ENCODE results near the gene FAM89A. TPM values are rescaled to one million over a fixed set of nuclear protein-coding genes. Genes with fewer than 3 reads are reported as not detected.

FAM89A gene
- total RNA-seq, 1 experiment from 2014 or later = 23.6 TPM

DNA sequence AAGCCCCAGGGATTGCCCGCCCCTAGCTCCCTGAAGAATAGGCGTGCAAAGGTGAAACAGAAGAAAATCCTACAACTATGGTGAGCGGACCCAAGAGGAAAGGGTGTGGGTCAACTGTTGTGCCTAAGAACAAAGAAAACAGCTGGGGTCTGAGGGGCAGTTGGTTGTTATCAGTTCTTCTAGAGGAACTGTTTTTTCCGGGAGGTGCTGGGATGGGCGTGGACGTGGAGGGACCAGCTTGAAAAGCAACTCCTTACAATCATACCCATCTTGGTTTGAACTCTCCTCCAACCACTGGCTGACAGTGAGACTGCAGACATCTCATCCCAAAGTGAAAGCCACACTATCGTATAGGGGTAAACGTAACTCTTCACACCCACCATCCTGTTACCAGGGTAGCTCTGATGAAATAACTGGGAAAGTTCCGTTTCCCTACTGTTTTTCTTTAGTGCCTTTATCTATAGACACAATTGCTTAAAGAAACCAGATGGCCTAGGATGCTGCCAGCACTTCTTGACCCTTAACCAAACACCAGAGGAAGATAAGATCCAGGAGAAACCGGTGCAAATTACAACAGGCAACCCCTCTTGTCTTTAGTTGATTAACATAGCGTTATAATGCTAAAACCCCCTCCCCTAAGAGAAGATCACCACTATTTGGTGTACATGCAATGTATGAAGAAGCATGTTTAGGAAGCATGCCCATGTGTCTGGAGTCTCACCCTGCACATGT lies 25.6 kb upstream of the FAM89A start:
- intact Hi-C loops (cut with micrococcal nuclease) = no loop called here
- BruUV-seq (replicated peaks) = no TSS peak
- Histone ChIP-seq H3K4me2 (ENCODE audit: low read length) (no peak overlapping the region), H3K9ac (ENCODE audit: low read length) (no peak overlapping the region), H3K9me2 (ENCODE audit: insufficient read depth) (no peaks in the 10 kb centered on the region), H4K20me1 (ENCODE audit: insufficient read depth) (no peaks in the 10 kb centered on the region), H3K4me1 (ENCODE audit: control insufficient read depth in 1 of 2, insufficient read depth in 2 of 2, low read length in 2 of 2) (peaks cover 0 to 19% of the 10 kb centered on the region in 2 experiments; a peak in 1 of 4 replicates), H3K27me3 (ENCODE audit: insufficient read depth, low read length) (no peaks in the 10 kb centered on the region), H3K9me3 (ENCODE audit: control insufficient read depth in 1 of 2, insufficient read depth in 1 of 2, low read depth in 1 of 2, low read length in 2 of 2) (no peaks in the 10 kb centered on the region), H3K36me3 (ENCODE audit: control insufficient read depth in 1 of 2, insufficient read depth in 2 of 2, low read length in 2 of 2) (no peaks in the 10 kb centered on the region), H3K4me3 (replicated peaks in 1 of 2; ENCODE audit: low read depth in 1 of 2, low read length in 2 of 2) (no peak overlapping the region), H2AFZ (ENCODE audit: low read depth, low read length, poor library complexity, severe bottlenecking) (no peak overlapping the region), H3K79me2 (ENCODE audit: insufficient read depth, low read length) (no peaks in the 10 kb centered on the region), H3K27ac (ENCODE audit: low read depth, low read length) (no peak overlapping the region)
- ATAC-seq = no peak
- TF ChIP-seq ZFX (IDR thresholded peaks at IDR 0.05) = no peak
- no peak for TF ChIP-seq EGR1 (IDR thresholded peaks at IDR 0.05; ENCODE audit: low read depth)
- TF ChIP-seq, protein P1, sequence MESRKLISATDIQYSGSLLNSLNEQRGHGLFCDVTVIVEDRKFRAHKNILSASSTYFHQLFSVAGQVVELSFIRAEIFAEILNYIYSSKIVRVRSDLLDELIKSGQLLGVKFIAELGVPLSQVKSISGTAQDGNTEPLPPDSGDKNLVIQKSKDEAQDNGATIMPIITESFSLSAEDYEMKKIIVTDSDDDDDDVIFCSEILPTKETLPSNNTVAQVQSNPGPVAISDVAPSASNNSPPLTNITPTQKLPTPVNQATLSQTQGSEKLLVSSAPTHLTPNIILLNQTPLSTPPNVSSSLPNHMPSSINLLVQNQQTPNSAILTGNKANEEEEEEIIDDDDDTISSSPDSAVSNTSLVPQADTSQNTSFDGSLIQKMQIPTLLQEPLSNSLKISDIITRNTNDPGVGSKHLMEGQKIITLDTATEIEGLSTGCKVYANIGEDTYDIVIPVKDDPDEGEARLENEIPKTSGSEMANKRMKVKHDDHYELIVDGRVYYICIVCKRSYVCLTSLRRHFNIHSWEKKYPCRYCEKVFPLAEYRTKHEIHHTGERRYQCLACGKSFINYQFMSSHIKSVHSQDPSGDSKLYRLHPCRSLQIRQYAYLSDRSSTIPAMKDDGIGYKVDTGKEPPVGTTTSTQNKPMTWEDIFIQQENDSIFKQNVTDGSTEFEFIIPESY (IDR thresholded peaks at IDR 0.05; ENCODE audit: extremely low read depth, insufficient replicate concordance, low read length) = no peak
- TF ChIP-seq SRF (IDR thresholded peaks at IDR 0.05; ENCODE audit: low read depth) = no peak
- TF ChIP-seq CEBPB (IDR thresholded peaks at IDR 0.05; ENCODE audit: low read depth) = no peak
- TF ChIP-seq SP1 (IDR thresholded peaks at IDR 0.05; ENCODE audit: low read depth) = no peak
- no peak for TF ChIP-seq TCF7L2 (IDR thresholded peaks at IDR 0.05; ENCODE audit: borderline replicate concordance, extremely low read depth, insufficient read depth, insufficient read length)
- TF ChIP-seq, protein P2, sequence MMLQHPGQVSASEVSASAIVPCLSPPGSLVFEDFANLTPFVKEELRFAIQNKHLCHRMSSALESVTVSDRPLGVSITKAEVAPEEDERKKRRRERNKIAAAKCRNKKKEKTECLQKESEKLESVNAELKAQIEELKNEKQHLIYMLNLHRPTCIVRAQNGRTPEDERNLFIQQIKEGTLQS (IDR thresholded peaks at IDR 0.05) = no peak
- no peak for TF ChIP-seq EZH2phosphoT487 (IDR thresholded peaks at IDR 0.05; ENCODE audit: borderline replicate concordance)
- no peak for TF ChIP-seq ZNF274 (IDR thresholded peaks at IDR 0.05; ENCODE audit: low read depth, low read length)
- TF ChIP-seq JUND (IDR thresholded peaks at IDR 0.05) = no peak
- no peak for TF ChIP-seq POLR2A (IDR thresholded peaks at IDR 0.05; ENCODE audit: borderline replicate concordance, extremely low read depth, insufficient read depth, insufficient read length)
- ChIA-PET RAD21 (ENCODE audit: low non-redundant PET in 1 of 2, low total read pairs in 2 of 2, uncharacterized antibody in 2 of 2, unreplicated experiment in 2 of 2) (no interaction called here), POLR2A (no interaction called here), CTCF (interaction anchor here (0.5 kb wide), 1 partner anchor 884 kb away, joined by 3 read pairs; no protein-coding TSS in a partner anchor)
- no peak for DNase-seq (ENCODE audit: low read depth, low spot score)

Measured in HCT116 (cell line).